K562 treated with DMSO at 1 percent for 48 hours (cell line): ENCODE measurements around the gene KRTAP1-1. TPM values are rescaled to one million over a fixed set of nuclear protein-coding genes. Genes with fewer than 3 reads are reported as not detected.

Source experiments
- total RNA-seq: library from RNA; unstranded; fragments of 300-600 nt; gene quantifications from 2 replicates; pipeline ENCODE4 v1.2.3, GENCODE V29; 2022; ENCODE audit warnings: low replicate concordance; ENCODE audit errors: extremely low read depth

KRTAP1-1 gene, protein sequence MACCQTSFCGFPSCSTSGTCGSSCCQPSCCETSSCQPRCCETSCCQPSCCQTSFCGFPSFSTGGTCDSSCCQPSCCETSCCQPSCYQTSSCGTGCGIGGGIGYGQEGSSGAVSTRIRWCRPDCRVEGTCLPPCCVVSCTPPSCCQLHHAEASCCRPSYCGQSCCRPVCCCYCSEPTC
- not detected in 2 replicates for total RNA-seq

DNA sequence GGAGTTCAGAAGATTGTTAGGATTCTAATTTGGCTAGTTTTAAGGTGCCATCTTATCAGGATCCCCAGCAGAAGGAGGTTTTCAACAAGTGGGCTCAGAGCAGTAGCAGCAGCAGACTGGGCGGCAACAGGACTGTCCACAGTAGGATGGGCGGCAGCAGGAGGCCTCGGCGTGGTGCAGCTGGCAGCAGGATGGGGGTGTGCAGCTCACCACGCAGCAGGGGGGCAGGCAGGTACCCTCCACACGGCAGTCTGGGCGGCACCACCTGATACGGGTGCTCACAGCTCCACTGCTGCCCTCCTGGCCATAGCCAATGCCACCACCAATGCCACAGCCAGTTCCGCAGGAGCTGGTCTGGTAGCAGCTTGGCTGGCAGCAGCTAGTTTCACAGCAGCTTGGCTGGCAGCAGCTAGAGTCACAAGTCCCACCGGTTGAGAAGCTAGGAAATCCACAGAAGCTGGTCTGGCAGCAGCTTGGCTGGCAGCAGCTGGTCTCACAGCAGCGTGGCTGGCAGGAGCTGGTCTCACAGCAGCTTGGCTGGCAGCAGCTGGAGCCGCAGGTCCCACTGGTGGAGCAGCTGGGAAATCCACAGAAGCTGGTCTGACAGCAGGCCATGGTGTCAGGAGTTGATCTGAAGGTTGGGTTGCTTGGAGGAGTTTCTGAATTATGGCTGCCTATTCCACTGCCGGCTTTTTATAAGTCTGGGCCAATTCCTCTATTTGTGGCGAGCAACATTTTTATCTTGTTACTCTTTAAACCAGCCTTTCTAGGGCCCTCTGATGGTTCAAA, at the start of gene KRTAP1-1:
Gene KRTAP1-1, minus strand, starts transcription at position 668 of the 789 bp plus-strand sequence. Its CDS starts 53 bp downstream, at position 615.

DNA sequence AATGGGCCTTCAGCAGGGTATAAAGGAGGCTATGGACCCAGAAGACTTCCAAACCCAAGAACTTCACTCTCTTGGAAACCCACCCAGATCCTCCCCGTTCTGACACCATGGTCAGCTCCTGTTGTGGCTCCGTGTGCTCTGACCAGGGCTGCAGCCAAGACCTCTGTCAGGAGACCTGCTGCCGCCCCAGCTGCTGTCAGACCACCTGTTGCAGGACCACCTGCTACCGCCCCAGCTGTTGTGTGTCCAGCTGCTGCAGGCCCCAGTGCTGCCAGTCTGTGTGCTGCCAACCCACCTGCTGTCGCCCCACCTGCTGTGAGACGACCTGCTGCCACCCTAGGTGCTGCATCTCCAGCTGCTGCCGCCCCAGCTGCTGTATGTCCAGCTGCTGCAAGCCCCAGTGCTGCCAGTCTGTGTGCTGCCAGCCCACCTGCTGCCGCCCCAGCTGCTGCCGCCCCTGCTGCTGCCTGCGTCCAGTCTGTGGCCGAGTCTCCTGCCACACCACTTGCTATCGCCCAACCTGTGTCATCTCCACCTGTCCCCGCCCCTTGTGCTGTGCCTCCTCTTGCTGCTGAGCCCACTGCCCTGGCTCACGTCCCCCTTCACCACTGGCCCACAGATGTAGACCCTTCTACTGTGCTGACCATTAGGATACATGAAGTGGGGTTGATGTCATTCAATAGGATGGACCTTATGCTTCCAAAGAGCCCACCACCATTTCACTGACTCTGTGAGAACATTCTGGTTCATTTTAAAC, 43.0 kb upstream of the KRTAP1-1 start, which contains the start of gene KRTAP4-7:
Gene KRTAP4-7, plus strand, starts transcription at position 51 of the 757 bp plus-strand sequence. Its CDS starts 57 bp downstream, at position 108.

GRCh38 chr17:41065829-41066624, 24.8 kb upstream of the KRTAP1-1 start, which contains the start of gene KRTAP2-4:
KRTAP2-4 (minus strand) TSS chr17:41065879; CDS start chr17:41065845, 34 bp downstream.

GRCh38 chr17:41060052-41060604, 18.9 kb upstream of the KRTAP1-1 start, which contains the start of gene KRTAP2-3:
KRTAP2-3 (minus strand) TSS chr17:41060114; CDS start chr17:41060050, 64 bp downstream.

DNA sequence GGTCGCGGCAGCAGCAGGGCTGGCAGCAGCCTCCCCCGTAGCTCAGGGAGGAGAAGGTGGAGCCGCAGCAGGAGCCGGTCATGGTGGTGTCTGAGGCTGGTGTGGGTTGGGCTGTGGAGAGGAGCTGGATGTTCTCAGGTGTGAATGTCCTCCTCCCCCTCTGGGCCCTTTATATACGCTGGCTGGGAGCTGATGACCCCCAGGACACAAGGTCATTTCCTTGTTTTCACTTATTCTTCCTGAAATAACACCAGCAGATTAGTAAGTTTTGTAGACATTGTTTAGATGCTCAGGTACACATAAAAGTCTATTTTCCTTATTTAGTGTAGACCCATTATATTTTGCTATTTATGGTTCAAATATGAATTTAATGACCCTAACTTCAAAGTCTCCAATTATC, 13.9 kb upstream of the KRTAP1-1 start, which contains the start of gene KRTAP2-2:
Gene KRTAP2-2, minus strand, starts transcription at position 101 of the 400 bp plus-strand sequence. Its CDS starts 19 bp downstream, at position 82.

GRCh38 chr17:41046735-41047465, 5.7 kb upstream of the KRTAP1-1 start, which contains the start of gene KRTAP2-1:
KRTAP2-1 (minus strand) TSS chr17:41047316; CDS start chr17:41047267, 49 bp downstream.

DNA sequence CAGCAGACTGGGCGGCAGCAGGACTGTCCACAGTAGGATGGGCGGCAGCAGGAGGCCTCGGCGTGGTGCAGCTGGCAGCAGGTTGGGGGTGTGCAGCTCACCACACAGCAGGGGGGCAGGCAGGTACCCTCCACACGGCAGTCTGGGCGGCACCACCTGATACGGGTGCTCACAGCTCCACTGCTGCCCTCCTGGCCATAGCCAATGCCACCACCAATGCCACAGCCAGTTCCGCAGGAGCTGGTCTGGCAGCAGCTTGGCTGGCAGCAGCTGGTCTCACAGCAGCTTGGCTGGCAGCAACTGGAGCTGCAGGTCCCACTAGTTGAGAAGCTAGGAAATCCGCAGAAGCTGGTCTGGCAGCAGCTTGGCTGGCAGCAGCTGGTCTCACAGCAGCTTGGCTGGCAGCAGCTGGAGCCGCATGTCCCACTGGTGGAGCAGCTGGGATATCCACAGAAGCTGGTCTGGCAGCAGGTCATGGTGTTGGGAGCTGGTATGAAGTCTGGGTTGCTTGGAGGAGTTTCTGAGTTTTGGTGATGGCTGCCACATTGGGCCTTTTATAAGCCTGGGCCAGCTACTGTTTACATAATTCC, 6.8 kb downstream of the KRTAP1-1 start, which contains the start of gene KRTAP1-3:
Gene KRTAP1-3, minus strand, starts transcription at position 529 of the 590 bp plus-strand sequence. Its CDS starts 53 bp downstream, at position 476.

GRCh38 chr17:41029633-41030245, 11.5 kb downstream of the KRTAP1-1 start, which contains the start of gene KRTAP1-4:
KRTAP1-4 (minus strand) TSS chr17:41030195; CDS start chr17:41030078, 117 bp downstream.

DNA sequence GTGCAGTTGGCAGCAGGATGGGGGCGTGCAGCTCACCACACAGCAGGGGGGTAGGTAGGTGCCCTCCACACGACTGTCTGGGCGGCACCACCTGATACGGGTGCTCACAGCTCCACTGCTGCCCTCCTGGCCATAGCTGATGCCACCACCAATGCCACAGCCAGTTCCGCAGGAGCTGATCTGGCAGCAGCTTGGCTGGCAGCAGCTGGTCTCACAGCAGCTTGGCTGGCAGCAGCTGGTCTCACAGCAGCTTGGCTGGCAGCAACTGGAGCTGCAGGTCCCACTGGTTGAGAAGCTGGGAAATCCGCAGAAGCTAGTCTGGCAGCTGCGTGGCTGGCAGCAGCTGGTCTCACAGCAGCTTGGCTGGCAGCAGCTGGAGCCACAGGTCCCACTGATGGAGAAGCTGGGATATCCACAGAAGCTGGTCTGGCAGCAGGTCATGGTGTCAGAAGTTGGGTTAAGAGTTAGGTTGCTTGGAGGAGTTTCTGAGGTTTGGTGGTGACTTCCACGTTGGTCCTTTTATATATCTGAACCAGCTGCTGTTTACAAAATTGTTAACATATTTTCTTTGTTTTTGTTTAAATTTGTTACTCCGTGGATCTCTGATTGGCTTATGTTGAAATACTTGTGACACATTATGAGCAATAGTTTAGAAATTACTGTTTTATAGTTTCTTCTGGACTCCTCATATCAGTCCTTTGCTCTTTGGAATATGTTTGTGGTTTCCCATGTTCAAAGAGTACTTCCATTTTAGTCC, 14.4 kb downstream of the KRTAP1-1 start, which contains the start of gene KRTAP1-5:
Gene KRTAP1-5, minus strand, starts transcription at position 494 of the 757 bp plus-strand sequence. Its CDS starts 53 bp downstream, at position 441.

GRCh38 chr17:41008811-41009210, 32.4 kb downstream of the KRTAP1-1 start, which contains the start of gene KRTAP3-1:
KRTAP3-1 (minus strand) TSS chr17:41009128; CDS start chr17:41009074, 54 bp downstream.

GRCh38 chr17:40999563-40999962, 41.7 kb downstream of the KRTAP1-1 start, which contains the start of gene KRTAP3-2:
KRTAP3-2 (minus strand) TSS chr17:40999906; CDS start chr17:40999853, 53 bp downstream.

GRCh38 chr17:40993839-40994238, 47.4 kb downstream of the KRTAP1-1 start, which contains the start of gene KRTAP3-3:
KRTAP3-3 (minus strand) TSS chr17:40994164; CDS start chr17:40994097, 67 bp downstream.

Other genes starting within 250 kb of the KRTAP1-1 start
- gene KRT28, start 241.5 kb downstream of the KRTAP1-1 start, total RNA-seq = not detected in 2 replicates
- not detected in 2 replicates for gene KRT10, start 218.8 kb downstream of the KRTAP1-1 start, total RNA-seq
- not detected in 2 replicates for gene KRT12, start 174.2 kb downstream of the KRTAP1-1 start, total RNA-seq
- not detected in 2 replicates for gene KRT20, start 156.2 kb downstream of the KRTAP1-1 start, total RNA-seq
- gene KRT23, start 103.8 kb downstream of the KRTAP1-1 start, total RNA-seq = not detected in 2 replicates
- not detected in 2 replicates for gene KRT39, start 74.5 kb downstream of the KRTAP1-1 start, total RNA-seq
- gene KRT40, start 57.1 kb downstream of the KRTAP1-1 start, total RNA-seq = not detected in 2 replicates
- gene KRTAP3-3, start 47.3 kb downstream of the KRTAP1-1 start, total RNA-seq = not detected in 2 replicates
- gene KRTAP3-2, start 41.5 kb downstream of the KRTAP1-1 start, total RNA-seq = not detected in 2 replicates
- not detected in 2 replicates for gene KRTAP3-1, start 32.3 kb downstream of the KRTAP1-1 start, total RNA-seq
- not detected in 2 replicates for gene KRTAP1-5, start 14.2 kb downstream of the KRTAP1-1 start, total RNA-seq
- gene KRTAP1-4, start 11.3 kb downstream of the KRTAP1-1 start, total RNA-seq = not detected in 2 replicates
- not detected in 2 replicates for gene KRTAP1-3, start 6.6 kb downstream of the KRTAP1-1 start, total RNA-seq
- not detected in 2 replicates for gene KRTAP2-1, start 5.9 kb upstream of the KRTAP1-1 start, total RNA-seq
- gene KRTAP2-2, start 13.8 kb upstream of the KRTAP1-1 start, total RNA-seq = not detected in 2 replicates
- not detected in 2 replicates for gene KRTAP2-3, start 18.7 kb upstream of the KRTAP1-1 start, total RNA-seq
- gene KRTAP2-4, start 24.4 kb upstream of the KRTAP1-1 start, total RNA-seq = not detected in 2 replicates
- not detected in 2 replicates for gene KRTAP4-7, start 42.7 kb upstream of the KRTAP1-1 start, total RNA-seq
- gene KRTAP4-8, start 56.7 kb upstream of the KRTAP1-1 start, total RNA-seq = not detected in 2 replicates
- gene KRTAP4-16, start 60.8 kb upstream of the KRTAP1-1 start, total RNA-seq = not detected in 2 replicates
- gene KRTAP4-9, start 63.9 kb upstream of the KRTAP1-1 start, total RNA-seq = not detected in 2 replicates
- gene KRTAP4-11, start 76.9 kb upstream of the KRTAP1-1 start, total RNA-seq = not detected in 2 replicates
- gene KRTAP4-12, start 82.7 kb upstream of the KRTAP1-1 start, total RNA-seq = not detected in 2 replicates
- gene KRTAP4-6, start 99.1 kb upstream of the KRTAP1-1 start, total RNA-seq = not detected in 2 replicates
- not detected in 2 replicates for gene KRTAP4-5, start 108.4 kb upstream of the KRTAP1-1 start, total RNA-seq
- not detected in 2 replicates for gene KRTAP4-4, start 119.3 kb upstream of the KRTAP1-1 start, total RNA-seq
- gene KRTAP4-3, start 126.8 kb upstream of the KRTAP1-1 start, total RNA-seq = not detected in 2 replicates
- not detected in 2 replicates for gene KRTAP4-2, start 136.8 kb upstream of the KRTAP1-1 start, total RNA-seq
- gene KRTAP4-1, start 143.5 kb upstream of the KRTAP1-1 start, total RNA-seq = not detected in 2 replicates
- gene KRTAP9-1, start 148.4 kb upstream of the KRTAP1-1 start, total RNA-seq = not detected in 2 replicates
- not detected in 2 replicates for gene KRTAP9-2, start 185.2 kb upstream of the KRTAP1-1 start, total RNA-seq
- not detected in 2 replicates for gene KRTAP9-3, start 191.0 kb upstream of the KRTAP1-1 start, total RNA-seq
- not detected in 2 replicates for gene KRTAP9-8, start 196.5 kb upstream of the KRTAP1-1 start, total RNA-seq
- not detected in 2 replicates for gene KRTAP9-4, start 208.2 kb upstream of the KRTAP1-1 start, total RNA-seq
- not detected in 2 replicates for gene KRTAP9-9, start 213.9 kb upstream of the KRTAP1-1 start, total RNA-seq
- not detected in 2 replicates for gene KRTAP9-6, start 223.9 kb upstream of the KRTAP1-1 start, total RNA-seq
- gene KRTAP9-7, start 234.2 kb upstream of the KRTAP1-1 start, total RNA-seq = not detected in 2 replicates